Thoracic aorta (tissue), 2 donors: Measurements from ENCODE around the gene ZNF831. TPM values are rescaled to one million over a fixed set of nuclear protein-coding genes. Genes with fewer than 3 reads are reported as not detected.

Experiments used
- ATAC-seq: fragments of 150-250 bp; one replicate; pipeline ENCODE4 v1.8.0; 2017; ENCODE audit warnings: low read depth; ENCODE audit not compliant: insufficient number of reproducible peaks, low FRiP score
- DNase-seq: peaks from one replicate; pipeline ENCODE4 v3.0.0-alpha.2; 2020; ENCODE audit warnings: low spot score
- H3K27ac ChIP-seq, 2 donors: fragments of 200-600 bp; sonication (generic); 1 replicate in 1 of 2; 2 replicates in 1 of 2; pipeline ENCODE4 v1.5.1; 2016; ENCODE audit warnings: mild to moderate bottlenecking in 2 of 2, moderate library complexity in 2 of 2
- H3K27me3 ChIP-seq: fragments of 200-600 bp; sonication (generic); replicated peaks from 2 replicates; pipeline ENCODE4 v1.6.0; 2016; ENCODE audit warnings: mild to moderate bottlenecking; ENCODE audit not compliant: insufficient read depth
- H3K36me3 ChIP-seq: fragments of 200-600 bp; sonication (generic); one replicate; pipeline ENCODE4 v1.5.1; 2016
- H3K4me1 ChIP-seq, 2 donors: fragments of 200-600 bp; sonication (generic); 1 replicate in 1 of 2; 2 replicates in 1 of 2; pipeline versions ENCODE4 v1.5.1 to v1.6.0; 2016; ENCODE audit warnings: low read depth in 2 of 2, mild to moderate bottlenecking in 1 of 2; ENCODE audit not compliant: control insufficient read depth in 1 of 2
- H3K4me3 ChIP-seq: fragments of 200-600 bp; sonication (generic); 2 replicates; pipeline ENCODE4 v1.5.1; 2016; ENCODE audit warnings: mild to moderate bottlenecking
- H3K9me3 ChIP-seq: fragments of 200-600 bp; sonication (generic); 2 replicates; pipeline ENCODE4 v1.5.1; 2016
- total RNA-seq, 2 donors: library from RNA; depleted of rRNA; stranded (reverse); fragments of >200 nt; gene quantifications; one replicate each; pipeline versions ENCODE4 v1.1.0 to v1.2.3, GENCODE V29; 2016
- TF ChIP-seq, protein P1 (sequence below): fragments of 200-600 bp; sonication (generic); IDR thresholded peaks from one replicate; pipeline ENCODE4 v1.5.1; 2019; ENCODE audit warnings: antibody characterized with exemption

The ZNF831 gene
- total RNA-seq, 2 donors from 2014 or later: 1.1 to 1.3 TPM

DNA sequence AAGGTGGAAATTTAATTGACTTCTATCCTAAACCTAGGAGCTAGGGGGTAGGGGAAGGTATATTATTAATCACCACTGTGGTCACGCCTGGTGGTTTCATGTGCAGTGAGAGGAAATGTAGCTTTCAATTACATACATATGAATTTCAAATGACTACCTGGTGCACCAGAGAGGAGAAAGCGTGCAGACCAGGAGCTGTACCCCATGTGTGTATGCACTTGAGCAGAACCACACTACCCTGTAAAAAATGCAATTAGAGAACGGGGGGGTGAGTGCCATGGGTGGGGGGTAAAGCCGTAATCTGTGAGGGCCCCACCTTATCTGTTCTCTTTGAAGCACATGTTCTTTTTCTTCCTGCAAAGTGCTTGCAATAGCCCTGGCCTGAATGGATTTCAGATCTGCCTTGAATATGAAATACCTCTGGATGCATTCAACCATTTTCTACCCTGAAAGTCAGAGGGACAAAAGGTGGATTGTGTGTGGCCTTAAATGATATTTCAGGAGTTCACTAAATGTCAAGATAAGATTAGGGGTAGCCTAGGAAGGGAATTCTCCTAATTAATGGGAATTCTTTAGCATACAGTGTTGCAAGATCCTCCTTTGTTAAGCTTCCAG lies 105.9 kb downstream of the ZNF831 start:
- H3K4me3 ChIP-seq: no peak overlapping the region
- DNase-seq (no peak), ATAC-seq (no peak)
- TF ChIP-seq, protein P1, sequence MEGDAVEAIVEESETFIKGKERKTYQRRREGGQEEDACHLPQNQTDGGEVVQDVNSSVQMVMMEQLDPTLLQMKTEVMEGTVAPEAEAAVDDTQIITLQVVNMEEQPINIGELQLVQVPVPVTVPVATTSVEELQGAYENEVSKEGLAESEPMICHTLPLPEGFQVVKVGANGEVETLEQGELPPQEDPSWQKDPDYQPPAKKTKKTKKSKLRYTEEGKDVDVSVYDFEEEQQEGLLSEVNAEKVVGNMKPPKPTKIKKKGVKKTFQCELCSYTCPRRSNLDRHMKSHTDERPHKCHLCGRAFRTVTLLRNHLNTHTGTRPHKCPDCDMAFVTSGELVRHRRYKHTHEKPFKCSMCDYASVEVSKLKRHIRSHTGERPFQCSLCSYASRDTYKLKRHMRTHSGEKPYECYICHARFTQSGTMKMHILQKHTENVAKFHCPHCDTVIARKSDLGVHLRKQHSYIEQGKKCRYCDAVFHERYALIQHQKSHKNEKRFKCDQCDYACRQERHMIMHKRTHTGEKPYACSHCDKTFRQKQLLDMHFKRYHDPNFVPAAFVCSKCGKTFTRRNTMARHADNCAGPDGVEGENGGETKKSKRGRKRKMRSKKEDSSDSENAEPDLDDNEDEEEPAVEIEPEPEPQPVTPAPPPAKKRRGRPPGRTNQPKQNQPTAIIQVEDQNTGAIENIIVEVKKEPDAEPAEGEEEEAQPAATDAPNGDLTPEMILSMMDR: no peak
- H3K4me1 ChIP-seq: no peaks in the 10 kb centered on the region
- no peaks in the 10 kb centered on the region for H3K9me3 ChIP-seq
- no peaks in the 10 kb centered on the region for H3K27me3 ChIP-seq
- H3K36me3 ChIP-seq: no peaks in the 10 kb centered on the region
- no peak overlapping the region for H3K27ac ChIP-seq

DNA sequence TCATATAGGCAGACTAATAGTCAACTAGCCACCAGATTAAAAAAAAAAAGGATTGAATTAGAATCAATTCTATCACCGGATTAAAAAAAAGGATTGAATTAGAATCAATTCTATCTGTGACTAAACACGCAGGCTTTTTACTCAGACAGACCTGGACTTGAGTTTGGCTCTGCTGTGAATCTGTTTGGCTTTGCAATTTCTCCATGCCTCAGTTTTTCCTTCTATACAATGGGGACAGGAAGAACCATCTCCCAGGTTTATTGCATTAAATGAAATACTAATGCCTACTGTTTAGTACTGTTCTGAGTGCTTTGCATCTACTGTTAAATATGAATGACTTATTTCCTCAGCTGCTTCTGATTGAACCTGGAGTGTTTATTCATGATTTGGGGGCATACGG lies 106.8 kb downstream of the ZNF831 start:
- Histone ChIP-seq H3K27me3 (no peaks in the 10 kb centered on the region), H3K27ac (no peak overlapping the region), H3K4me3 (no peak overlapping the region), H3K4me1 (no peaks in the 10 kb centered on the region), H3K9me3 (no peaks in the 10 kb centered on the region), H3K36me3 (no peaks in the 10 kb centered on the region)
- TF ChIP-seq, protein P1: no peak
- DNase-seq: no peak
- no peak for ATAC-seq

DNA sequence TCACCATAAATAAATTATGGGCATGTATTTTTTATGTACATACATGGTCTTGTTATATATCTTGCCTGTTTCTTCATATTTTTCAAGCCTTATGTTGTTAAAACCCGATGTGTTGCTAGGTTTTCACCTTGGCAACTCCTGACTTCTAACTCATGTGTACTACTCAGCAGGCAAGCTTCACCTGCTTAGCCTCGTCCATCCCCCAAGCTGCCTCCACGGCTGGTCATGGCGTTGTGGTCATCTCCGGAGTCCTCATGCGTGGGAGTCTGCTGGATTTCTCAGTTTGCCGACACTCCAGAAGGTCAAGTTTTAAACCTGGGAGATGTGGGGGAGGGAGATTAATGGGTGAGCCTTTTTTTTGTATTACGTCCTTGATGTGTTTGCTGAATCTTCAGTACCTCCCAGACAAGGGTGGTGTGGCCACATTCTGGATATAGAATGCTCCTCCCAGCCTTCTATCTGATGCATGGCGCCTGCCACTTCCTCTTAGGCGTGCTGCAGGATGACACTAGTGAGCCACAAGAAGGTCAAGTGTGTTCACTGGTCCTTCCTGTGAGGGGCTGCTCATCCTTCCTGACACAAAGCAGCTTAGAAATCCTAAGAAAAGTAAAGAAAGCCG lies 110.2 kb downstream of the ZNF831 start:
- Histone ChIP-seq H3K36me3 (no peaks in the 10 kb centered on the region), H3K4me1 (no peaks in the 10 kb centered on the region), H3K27me3 (no peaks in the 10 kb centered on the region), H3K27ac (no peak overlapping the region), H3K4me3 (no peak overlapping the region), H3K9me3 (no peaks in the 10 kb centered on the region)
- TF ChIP-seq, protein P1: no peak
- ATAC-seq: no peak
- DNase-seq: no peak

DNA sequence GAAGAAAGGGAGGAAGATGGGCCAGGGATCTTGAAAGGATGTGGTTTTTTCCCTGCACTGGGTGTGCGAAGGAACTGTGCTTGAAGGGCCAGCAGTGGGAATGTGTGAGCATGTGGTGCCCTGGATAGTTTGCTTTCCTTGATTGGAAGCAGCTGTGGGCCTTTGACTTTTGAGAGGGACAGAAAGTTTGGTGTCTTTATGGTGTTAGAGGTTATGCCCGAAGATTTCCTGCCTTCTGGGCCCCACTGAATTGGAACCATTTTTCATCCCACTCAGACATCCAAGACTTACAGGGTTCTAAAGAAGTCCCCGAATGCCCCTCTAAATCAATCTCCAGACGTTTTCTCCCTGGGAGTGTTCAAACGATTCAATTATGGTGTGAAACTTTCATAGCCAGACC lies 113.3 kb downstream of the ZNF831 start:
- no peak for ATAC-seq
- Histone ChIP-seq H3K27me3 (no peaks in the 10 kb centered on the region), H3K27ac (no peak overlapping the region), H3K4me1 (no peaks in the 10 kb centered on the region), H3K4me3 (no peak overlapping the region), H3K36me3 (no peaks in the 10 kb centered on the region), H3K9me3 (no peaks in the 10 kb centered on the region)
- DNase-seq: no peak
- TF ChIP-seq, protein P1: no peak

DNA sequence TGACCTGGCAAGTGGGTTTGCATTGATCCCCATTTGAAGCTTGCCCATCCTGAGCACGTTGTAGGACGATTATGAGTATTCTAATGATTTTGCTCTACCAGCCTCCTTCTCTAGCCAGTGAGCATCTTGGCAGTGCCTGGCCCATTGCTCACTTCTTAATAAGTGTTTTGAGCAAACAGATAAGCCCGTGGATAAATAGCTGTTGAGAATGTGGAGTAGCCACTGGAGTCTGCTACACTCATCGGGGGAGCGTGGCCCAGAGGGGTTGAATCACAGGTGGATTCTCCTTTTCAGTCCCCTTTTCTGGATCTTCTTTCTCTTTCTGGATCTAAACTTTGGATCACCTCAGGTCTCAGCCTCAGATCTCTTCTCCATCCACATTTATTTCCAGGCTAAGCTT lies 120.8 kb downstream of the ZNF831 start:
- Histone ChIP-seq H3K36me3 (no peaks in the 10 kb centered on the region), H3K4me3 (no peak overlapping the region)
- no peak for ATAC-seq

More for the DNA sequence above, 120.8 kb downstream of the ZNF831 start:
- TF ChIP-seq, protein P1: no peak
- H3K9me3 ChIP-seq: no peaks in the 10 kb centered on the region
- H3K4me1 ChIP-seq: no peaks in the 10 kb centered on the region
- no peak for DNase-seq
- H3K27me3 ChIP-seq: no peaks in the 10 kb centered on the region
- H3K27ac ChIP-seq: no peak overlapping the region
